Measurements from ENCODE around the gene EN1.

EN1 gene

DNA sequence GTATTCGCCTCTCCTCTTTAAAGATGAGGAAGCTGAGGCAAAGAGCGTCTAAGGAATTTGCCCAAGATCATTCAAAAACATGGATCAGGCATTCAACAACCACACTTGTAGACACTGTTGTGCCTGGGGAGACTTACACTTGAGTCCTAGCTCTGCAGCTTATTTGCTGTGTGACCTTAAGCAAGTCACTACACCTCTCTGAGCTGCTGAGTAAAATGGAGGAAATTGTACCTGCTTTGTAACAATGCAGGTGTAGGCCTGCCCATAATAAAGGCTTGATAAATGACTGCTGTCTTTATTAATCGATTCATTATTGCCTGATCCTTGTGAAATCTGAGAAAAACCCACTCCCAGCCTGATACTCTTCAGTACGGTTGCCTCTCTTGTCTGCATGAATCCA, 30.8 kb downstream of the EN1 start:
- no peak for DNase-seq

- DNase-seq = no peak
Measured at GRCh38 chr2:118815731-118816130, 31.7 kb downstream of the EN1 start.

DNA sequence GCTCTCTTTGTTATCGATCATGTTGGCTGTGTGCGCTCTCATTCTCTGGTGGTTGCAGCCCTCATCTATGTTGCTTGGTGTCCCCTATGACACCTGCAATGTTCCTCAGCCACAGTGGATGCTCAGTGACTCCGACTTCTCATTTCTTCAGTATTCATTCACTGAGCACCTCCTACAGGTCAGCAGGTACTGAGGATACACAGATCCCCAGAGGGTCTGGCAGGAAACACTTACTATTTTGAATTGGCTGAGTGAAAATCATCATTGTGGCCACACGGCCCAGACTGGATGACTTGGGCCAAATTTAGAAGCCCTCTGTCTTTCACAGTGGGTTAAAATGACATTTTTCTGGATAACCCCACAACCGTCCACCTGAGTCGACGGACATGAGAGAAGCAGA, 32.1 kb downstream of the EN1 start:
- no peak for DNase-seq

- DNase-seq = no peak
Measured at GRCh38 chr2:118814368-118814767, 33.1 kb downstream of the EN1 start.

DNA sequence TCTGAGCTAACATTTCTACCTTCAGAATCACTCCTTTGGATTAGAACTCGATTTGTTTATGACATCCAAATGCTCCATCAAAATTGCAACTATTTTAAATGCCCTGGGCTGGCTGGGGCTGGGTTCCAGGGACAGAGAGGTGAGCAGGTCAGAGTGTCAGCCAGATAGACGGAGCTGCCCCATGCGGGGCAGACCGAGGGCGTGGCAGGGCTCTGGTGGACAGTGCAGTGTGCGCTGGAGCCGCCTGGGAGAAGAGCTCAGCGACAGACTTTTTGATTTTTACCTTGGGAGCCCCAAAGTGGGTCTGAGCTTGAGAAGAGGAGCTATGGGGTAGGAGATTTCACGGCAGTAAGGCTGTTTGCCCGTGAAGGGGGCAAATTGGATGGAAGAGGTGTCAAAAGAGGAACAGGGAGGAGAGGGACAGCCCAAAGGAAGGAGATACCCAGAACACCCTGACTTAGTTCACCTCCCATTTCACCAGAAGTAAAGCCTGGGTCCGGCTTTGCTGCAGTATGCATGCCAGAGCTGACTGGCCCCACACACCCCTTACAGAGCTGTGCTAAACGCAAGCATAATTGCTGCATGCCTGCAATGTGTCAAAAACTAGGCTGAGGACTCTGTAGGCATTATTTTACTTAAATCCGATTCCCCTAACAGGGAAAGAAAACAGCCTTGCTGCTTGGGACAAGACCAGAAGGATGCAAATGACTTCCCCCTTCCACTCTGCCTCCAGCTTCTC, 33.7 kb downstream of the EN1 start:
- no peak for DNase-seq

- no peak for DNase-seq
Measured at GRCh38 chr2:118813111-118813510, 34.3 kb downstream of the EN1 start.

DNA sequence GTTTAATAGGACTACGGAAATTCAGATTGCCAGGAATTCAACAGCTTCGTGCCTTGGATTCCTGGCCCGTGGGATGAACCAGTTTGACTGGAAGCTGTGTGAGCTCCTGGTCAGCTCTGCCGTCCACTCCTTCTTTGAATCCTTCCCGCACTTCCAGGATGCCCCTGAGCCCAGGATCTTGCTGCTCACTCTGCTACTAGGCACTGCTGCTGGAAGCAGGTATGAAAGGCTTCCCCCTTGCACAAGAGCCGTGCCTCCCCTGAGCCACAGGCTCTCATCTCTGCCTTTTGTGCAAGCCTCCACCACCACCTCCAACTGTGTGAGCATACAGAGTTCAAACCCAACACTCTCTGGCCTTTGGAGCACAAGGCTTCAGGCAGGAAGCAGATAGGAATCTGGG, 34.9 kb downstream of the EN1 start:
- no peak for DNase-seq

GRCh38 chr2:118811514-118812115, 35.8 kb downstream of the EN1 start:
- no peak for DNase-seq

DNA sequence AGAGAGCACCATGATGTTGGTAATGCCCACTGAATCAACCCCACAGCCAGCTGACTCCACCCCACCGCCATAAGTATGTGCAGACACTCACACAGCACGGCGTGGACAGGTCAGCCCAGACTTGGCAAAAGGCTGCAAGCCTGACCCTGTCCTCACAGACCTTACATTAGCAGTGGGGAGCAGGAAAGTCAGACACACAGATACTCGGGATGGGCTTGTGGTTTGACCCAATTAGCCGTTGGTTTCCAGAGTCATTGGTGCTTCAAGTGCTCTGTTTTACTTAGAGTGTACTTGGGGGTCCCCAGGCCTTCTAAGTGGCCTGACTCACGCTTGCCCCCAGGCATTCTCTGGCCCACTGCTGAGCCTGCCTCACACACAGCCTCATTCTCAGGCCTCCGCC, 36.7 kb downstream of the EN1 start:
- no peak for DNase-seq

DNA sequence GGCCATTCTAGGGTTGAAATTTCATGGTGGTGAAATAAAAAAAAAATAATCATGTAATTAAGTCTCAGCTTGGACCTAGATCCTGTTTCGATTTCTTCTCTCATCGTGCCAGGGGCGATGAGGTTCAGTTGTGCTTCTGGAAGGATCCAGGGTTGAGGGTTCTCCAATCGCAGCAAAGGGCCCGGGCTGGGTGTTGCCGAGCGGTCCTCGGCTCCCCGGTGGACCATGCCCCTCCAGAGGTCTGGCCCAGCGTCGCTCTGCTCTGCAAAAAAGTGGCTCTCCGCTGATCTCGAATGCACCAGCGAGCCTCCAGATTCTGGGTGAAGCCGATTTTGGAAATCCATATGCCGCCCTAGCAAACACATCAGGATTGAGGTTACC, 39.0 kb downstream of the EN1 start:
- DNase-seq = no peak

GRCh38 chr2:118807668-118808428, 39.6 kb downstream of the EN1 start:
- DNase-seq = no peak

- no peak for DNase-seq
Measured at GRCh38 chr2:118806797-118807667, 40.4 kb downstream of the EN1 start.

DNA sequence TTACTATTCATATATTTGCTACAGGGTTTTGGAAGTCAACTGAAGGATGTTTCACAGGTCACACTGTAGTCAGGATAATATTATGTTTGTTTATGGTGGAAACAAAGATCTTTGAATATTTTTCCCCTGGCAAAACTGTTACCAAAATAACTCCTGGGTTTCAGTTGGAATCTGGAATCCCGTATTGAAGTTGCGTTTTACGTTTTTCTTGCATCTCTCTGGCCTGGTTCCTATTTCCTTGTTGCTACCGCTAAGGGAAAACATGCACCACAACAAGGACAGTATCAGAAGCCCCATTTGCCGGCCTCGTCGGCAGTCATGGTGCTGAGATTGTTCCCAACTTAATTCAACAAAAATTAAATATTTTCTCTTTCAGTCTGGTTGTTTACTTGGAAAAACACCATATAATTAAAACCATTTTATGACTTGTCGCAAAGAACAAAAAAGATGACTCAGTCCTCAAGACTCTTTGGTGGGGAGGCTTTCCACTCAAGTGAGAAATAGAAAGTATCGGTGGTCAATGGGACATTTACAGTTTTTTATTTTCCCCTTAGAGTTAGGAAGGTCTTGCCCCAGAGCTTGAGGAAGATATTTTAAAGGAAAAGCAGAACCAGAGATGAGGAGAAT, 42.3 kb downstream of the EN1 start:
- DNase-seq = no peak

GRCh38 chr2:118803012-118803411, 44.4 kb downstream of the EN1 start:
- no peak for DNase-seq

GRCh38 chr2:118801151-118801550, 46.3 kb downstream of the EN1 start:
- DNase-seq = no peak

DNA sequence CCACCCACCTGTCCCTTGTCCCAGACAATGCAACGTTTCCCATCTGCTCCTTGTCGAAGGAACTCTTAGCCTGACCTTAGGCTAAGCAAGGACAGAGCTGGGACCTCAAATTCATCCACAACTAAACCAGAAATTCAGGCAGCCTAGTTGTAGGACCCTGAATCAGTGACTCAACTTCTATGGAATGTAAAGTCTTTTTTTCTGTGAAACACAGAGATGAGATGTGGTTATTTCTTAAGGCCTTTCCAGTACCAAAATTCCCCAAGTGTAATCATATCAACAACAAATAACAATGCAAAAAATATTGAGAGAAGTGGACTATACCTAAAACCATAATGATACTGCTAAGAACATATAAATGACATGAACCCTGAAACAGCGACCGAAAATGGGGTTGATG, 46.7 kb downstream of the EN1 start:
- DNase-seq = no peak

- no peak for DNase-seq
Measured at GRCh38 chr2:118794546-118794945, 52.9 kb downstream of the EN1 start.
